NCI-H524 treated with DMSO at 0.1 percent for 48 hours (cell line): ENCODE measurements around the gene TUBA1B.

Experiments used
- DNase-seq: peaks from one replicate; lab custom pipeline; 2025; lab: John Stamatoyannopoulos, UW

Gene TUBA1B

DNA sequence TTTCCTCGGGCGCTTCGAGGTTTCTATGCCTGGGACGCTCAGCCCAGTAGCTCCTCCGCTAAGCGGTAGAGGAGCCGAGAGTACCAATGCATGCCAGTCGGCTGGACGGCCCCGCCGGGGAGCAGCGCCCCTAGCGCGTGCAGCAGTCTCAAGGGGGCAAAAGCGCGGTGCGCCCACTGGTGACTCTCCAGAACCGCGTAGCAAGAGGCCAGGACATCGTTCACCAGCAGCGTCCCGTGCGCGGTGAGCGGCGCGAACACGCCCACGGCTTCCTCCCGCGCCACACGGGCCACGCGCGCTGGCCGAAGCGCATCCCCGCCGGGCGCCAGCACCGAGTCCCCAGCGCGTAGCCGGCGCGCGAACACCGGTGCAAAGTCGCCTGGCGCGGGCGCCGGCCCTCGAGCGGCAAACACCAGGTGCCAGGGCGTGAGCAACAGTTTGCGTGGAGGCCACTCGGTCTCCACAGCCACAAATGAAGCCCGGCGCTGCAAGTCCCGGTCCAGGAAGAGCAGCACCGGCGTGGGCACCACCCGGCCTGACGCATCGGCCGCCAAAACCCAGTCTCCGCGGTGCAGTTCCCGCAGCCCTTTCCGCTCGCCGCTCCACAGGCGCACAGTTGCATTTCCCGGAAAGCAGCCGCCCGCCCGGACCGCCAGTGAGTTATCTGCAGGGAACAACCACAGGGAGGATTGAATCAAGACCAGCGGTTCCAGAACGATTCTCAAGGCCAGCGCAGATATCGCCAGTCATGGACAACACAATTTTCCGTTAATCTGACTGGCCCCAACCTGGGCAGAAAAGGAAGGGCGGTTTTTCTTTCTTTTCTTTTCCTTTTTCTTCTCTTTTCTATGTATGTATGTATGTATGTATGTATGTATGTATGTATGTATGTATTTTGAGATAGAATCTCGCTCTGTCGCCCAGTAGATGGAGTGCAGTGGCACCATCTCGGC lies 41.1 kb downstream of the TUBA1B start:
- no peak for DNase-seq

DNA sequence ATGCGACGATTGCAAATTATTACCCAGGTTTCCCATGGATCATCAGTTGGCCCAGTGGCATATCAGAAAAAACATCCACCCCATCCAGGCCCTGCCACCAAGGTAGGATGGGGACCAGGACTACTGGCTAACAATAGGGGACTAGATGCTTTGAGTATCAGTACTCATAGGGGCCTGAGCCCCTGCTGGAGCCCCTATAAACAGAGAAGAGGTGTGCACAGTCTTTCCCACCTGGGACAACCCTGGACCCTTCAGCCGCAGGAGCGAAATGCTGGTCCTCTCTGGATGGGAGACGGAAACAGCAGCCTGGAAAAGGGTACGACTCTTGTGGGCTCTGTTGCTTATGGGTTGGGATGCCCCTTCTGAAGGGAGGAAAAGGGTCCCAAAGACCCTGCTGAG lies 42.3 kb downstream of the TUBA1B start:
- no peak for DNase-seq

DNA sequence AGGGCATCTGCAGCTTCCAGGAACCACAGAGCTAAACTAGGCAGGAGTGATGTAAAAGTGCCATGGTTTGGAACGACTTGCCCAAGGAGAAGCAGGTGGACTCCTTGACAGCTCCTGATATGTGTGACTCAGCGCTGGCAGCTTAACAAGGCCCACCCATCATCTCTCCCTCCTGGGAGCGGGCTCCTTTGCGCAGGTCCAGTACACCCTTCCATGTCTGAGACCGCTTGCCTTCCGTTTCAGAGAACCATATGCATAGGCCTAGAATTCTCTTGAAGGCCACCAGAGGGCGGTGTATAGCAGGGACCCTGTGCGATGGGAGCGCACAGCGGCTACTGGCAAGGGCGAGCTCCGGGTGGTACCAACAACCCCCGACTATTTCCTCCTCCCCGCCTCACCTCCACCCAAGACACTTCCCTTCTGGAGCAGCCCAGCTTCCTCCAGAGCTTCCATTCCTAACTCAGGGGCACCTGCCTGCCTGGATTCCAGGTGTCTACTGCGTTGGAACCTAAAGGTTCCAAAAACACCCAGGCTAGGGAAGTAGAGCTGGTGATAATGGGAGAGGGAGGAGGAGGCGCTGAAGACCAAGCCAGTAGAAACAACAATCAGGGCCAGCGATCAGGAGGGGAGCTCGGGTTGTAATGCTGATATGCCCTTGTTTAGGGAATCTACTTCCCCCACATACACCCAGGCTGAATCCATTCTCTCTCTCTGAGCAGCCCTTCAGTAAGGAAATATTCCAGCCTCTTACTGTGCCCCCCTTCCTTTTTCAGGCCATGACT lies 42.9 kb downstream of the TUBA1B start:
- DNase-seq: peak; percentile 84

DNA sequence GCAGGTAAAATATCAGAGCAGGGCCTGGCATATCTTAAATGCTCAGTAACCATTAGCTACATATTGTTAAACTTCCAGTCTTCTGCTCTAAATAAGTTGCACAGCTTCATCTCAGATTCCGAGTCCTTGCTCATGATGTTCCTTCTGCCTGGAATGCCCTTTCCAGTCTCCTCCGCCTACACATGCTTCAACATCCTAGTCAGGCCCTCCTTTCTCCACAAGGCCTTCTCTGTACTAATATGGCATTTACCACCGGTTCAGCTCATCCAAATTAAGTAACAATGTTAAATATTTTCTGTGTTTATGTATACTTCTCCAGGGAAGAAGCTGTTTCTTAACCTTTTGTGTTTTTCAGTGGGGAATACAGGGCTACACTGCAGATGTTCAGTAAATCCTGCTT lies 45.1 kb downstream of the TUBA1B start:
- no peak for DNase-seq

DNA sequence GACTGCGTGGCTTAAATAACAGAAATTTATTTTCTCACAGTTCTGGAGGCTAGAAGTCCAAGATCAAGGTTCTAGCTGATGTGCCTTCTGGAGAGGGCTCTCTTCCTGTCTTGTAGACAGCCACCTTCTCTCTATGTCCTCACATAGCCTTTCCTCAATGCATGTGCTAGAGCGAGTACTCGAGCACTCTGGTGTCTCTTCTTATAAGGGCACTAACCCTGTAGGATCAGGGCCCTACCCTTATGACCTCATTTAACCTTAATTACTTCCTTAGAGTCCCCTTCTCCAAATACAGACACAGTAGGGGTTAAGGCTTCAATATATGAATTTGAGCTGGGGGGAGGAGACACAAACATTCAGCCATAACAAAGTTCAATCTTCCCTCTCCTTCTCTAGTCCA lies 46.8 kb downstream of the TUBA1B start:
- no peak for DNase-seq

GRCh38 chr12:49079793-49080192 lies 51.4 kb downstream of the TUBA1B start:
- DNase-seq: no peak
